Loucy (cell line): ENCODE results near the gene BRINP3.

Experiments used
- H2AFZ ChIP-seq: fragments of 200-600 bp; sonication (generic); 2 replicates; pipeline ENCODE4 v1.6.0; 2016; ENCODE audit warnings: antibody characterized with exemption, mild to moderate bottlenecking, low read length, moderate library complexity
- H3F3A ChIP-seq: fragments of 200-600 bp; 2 replicates; pipeline ENCODE4 v1.6.0; 2016; ENCODE audit warnings: antibody characterized with exemption, low read depth, mild to moderate bottlenecking
- H3K27me3 ChIP-seq: fragments of 200-600 bp; sonication (generic); 2 replicates; pipeline ENCODE4 v1.6.1; 2014; ENCODE audit warnings: low read length, mild to moderate bottlenecking; ENCODE audit not compliant: insufficient read depth, poor library complexity, severe bottlenecking
- H3K36me3 ChIP-seq: fragments of 200-600 bp; sonication (generic); 2 replicates; pipeline ENCODE4 v1.6.1; 2016; ENCODE audit warnings: low read length; ENCODE audit not compliant: insufficient read depth
- H3K4me1 ChIP-seq: fragments of 200-600 bp; sonication (generic); 2 replicates; pipeline ENCODE4 v1.5.1; 2014; ENCODE audit warnings: low read length, mild to moderate bottlenecking; ENCODE audit not compliant: insufficient read depth, poor library complexity, severe bottlenecking
- H3K4me2 ChIP-seq: fragments of 200-600 bp; sonication (generic); 2 replicates; pipeline ENCODE4 v1.6.0; 2014; ENCODE audit warnings: antibody characterized with exemption, low read length, low read depth, mild to moderate bottlenecking; ENCODE audit not compliant: poor library complexity, severe bottlenecking
- H3K4me3 ChIP-seq: fragments of 200-600 bp; sonication (generic); 2 replicates; pipeline ENCODE4 v1.5.1; 2014; ENCODE audit warnings: low read length, mild to moderate bottlenecking, mixed read lengths; ENCODE audit not compliant: poor library complexity, severe bottlenecking
- H3K79me2 ChIP-seq: fragments of 200-600 bp; sonication (generic); 2 replicates; pipeline ENCODE4 v1.6.1; 2014; ENCODE audit warnings: low read length; ENCODE audit not compliant: insufficient read depth
- H3K9ac ChIP-seq: fragments of 200-600 bp; sonication (generic); 2 replicates; pipeline ENCODE4 v1.6.0; 2014; ENCODE audit warnings: mild to moderate bottlenecking, low read depth, low read length, moderate library complexity; ENCODE audit not compliant: poor library complexity, severe bottlenecking
- H3K9me2 ChIP-seq: fragments of 200-600 bp; sonication (generic); replicated peaks from 2 replicates; pipeline ENCODE4 v1.6.1; 2016; ENCODE audit warnings: low read depth, low read length, mixed read lengths
- H3K9me3 ChIP-seq: fragments of 200-600 bp; sonication (generic); 2 replicates; pipeline ENCODE4 v1.6.1; 2014; ENCODE audit warnings: mild to moderate bottlenecking, antibody characterized with exemption, low read length, low read depth; ENCODE audit not compliant: insufficient read depth
- H4K20me1 ChIP-seq: fragments of 200-600 bp; sonication (generic); 2 replicates; pipeline ENCODE4 v1.6.0; 2014; ENCODE audit warnings: antibody characterized with exemption, low read length, mild to moderate bottlenecking; ENCODE audit not compliant: insufficient read depth, poor library complexity, severe bottlenecking
- CTCF ChIP-seq: fragments of 200-600 bp; sonication (generic); conservative IDR thresholded peaks from 2 replicates; pipeline ENCODE4 v1.5.1; 2014; ENCODE audit warnings: mild to moderate bottlenecking, antibody characterized with exemption, low read length
- EZH2phosphoT487 ChIP-seq: fragments of 200-600 bp; IDR thresholded peaks from 2 replicates; pipeline ENCODE4 v1.6.1; 2018; ENCODE audit warnings: antibody characterized with exemption, mild to moderate bottlenecking, moderate library complexity, borderline replicate concordance

Gene BRINP3

GRCh38 chr1:190193508-190194115 is 284.1 kb downstream of the BRINP3 start:
- H3K9ac ChIP-seq, result no peak overlapping the region
- TF ChIP-seq EZH2phosphoT487 (no peak), CTCF (no peak)
- no peaks in the 10 kb centered on the region for H3K36me3 ChIP-seq
- H2AFZ ChIP-seq, result no peak overlapping the region
- no peaks in the 10 kb centered on the region for H3K9me3 ChIP-seq
- no peak overlapping the region for H3K4me3 ChIP-seq
- no peaks in the 10 kb centered on the region for H4K20me1 ChIP-seq
- H3K4me1 ChIP-seq, result no peaks in the 10 kb centered on the region
- no peaks in the 10 kb centered on the region for H3K27me3 ChIP-seq
- H3K9me2 ChIP-seq, result no peaks in the 10 kb centered on the region
- no peaks in the 10 kb centered on the region for H3F3A ChIP-seq
- no peaks in the 10 kb centered on the region for H3K79me2 ChIP-seq
- no peak overlapping the region for H3K4me2 ChIP-seq

GRCh38 chr1:190192627-190193026 is 285.0 kb downstream of the BRINP3 start:
- TF ChIP-seq EZH2phosphoT487, result no peak
- TF ChIP-seq CTCF, result no peak
- Histone ChIP-seq H3K4me2 (no peak overlapping the region), H3K9me3 (no peaks in the 10 kb centered on the region), H3K4me1 (no peaks in the 10 kb centered on the region), H3K9ac (no peak overlapping the region), H3K36me3 (no peaks in the 10 kb centered on the region), H3K79me2 (no peaks in the 10 kb centered on the region), H3K9me2 (no peaks in the 10 kb centered on the region), H2AFZ (no peak overlapping the region), H3F3A (no peaks in the 10 kb centered on the region), H3K27me3 (no peaks in the 10 kb centered on the region), H4K20me1 (no peaks in the 10 kb centered on the region), H3K4me3 (no peak overlapping the region)

GRCh38 chr1:190183588-190183987 is 294.1 kb downstream of the BRINP3 start:
- H3K27me3 ChIP-seq, result no peaks in the 10 kb centered on the region
- H3K9me3 ChIP-seq, result no peaks in the 10 kb centered on the region
- H4K20me1 ChIP-seq, result no peaks in the 10 kb centered on the region
- H2AFZ ChIP-seq, result no peak overlapping the region
- TF ChIP-seq EZH2phosphoT487 (no peak), CTCF (no peak)
- no peak overlapping the region for H3K4me3 ChIP-seq
- no peaks in the 10 kb centered on the region for H3K36me3 ChIP-seq
- no peak overlapping the region for H3K4me2 ChIP-seq
- no peaks in the 10 kb centered on the region for H3K79me2 ChIP-seq
- H3F3A ChIP-seq, result no peaks in the 10 kb centered on the region
- no peaks in the 10 kb centered on the region for H3K9me2 ChIP-seq
- H3K4me1 ChIP-seq, result no peaks in the 10 kb centered on the region
- H3K9ac ChIP-seq, result no peak overlapping the region
